Stimulated activated naive B cell treated with anti-CD40 and anti-IgM and Interleukin-4, amounts not matched to agents 10 μg/mL and 1 μg/mL and 100 μg/mL, for 72 hours (primary cell): ENCODE measurements around the gene PROCR.
"Not testable (repeated sequence)": the region's sequence is repeated elsewhere in the genome, so short reads cannot be mapped to it uniquely, and the experiment has no call there.

Source experiments
- ATAC-seq, 2 donors: fragments of 150-1000 bp; cut with Tn5 transposase; replicated peaks; 2 replicates each; pipeline ENCODE4 v1.10.0; 2021; ENCODE audit warnings: moderate library complexity in 1 of 2
- DNase-seq: peaks from one replicate; pipeline ENCODE4 v3.0.0; 2021
- H3K27ac Mint-ChIP-seq: one replicate; pipeline ENCODE4 v1.8.0; 2022; ENCODE audit warnings: mild to moderate bottlenecking, mixed read lengths
- H3K27me3 Mint-ChIP-seq, 2 donors: one replicate each; pipeline ENCODE4 v1.8.0; 2022; ENCODE audit warnings: mixed read lengths in 2 of 2
- H3K36me3 Mint-ChIP-seq, 2 donors: one replicate each; pipeline ENCODE4 v1.8.0; 2022; ENCODE audit warnings: mixed read lengths in 2 of 2, mild to moderate bottlenecking in 1 of 2
- H3K4me1 Mint-ChIP-seq, 2 donors: one replicate each; pipeline ENCODE4 v1.8.0; 2022; ENCODE audit warnings: mixed read lengths in 2 of 2, mild to moderate bottlenecking in 1 of 2
- H3K4me3 Mint-ChIP-seq, 2 donors: one replicate each; pipeline ENCODE4 v1.8.0; 2022; ENCODE audit warnings: mild to moderate bottlenecking in 2 of 2, mixed read lengths in 2 of 2, moderate library complexity in 1 of 2
- H3K9me3 Mint-ChIP-seq, 2 donors: one replicate each; pipeline ENCODE4 v1.8.0; 2022; ENCODE audit warnings: mixed read lengths in 2 of 2, mild to moderate bottlenecking in 1 of 2

The PROCR gene

GRCh38 chr20:35192118-35192872, 20.4 kb downstream of the PROCR start:
- Mint-ChIP-seq H3K4me3 (no peak overlapping the region), H3K4me1 (no peaks in the 10 kb centered on the region), H3K36me3 (peaks cover 13 to 24% of the 10 kb centered on the region in 2 donors), H3K27ac (no peak overlapping the region), H3K27me3 (no peaks in the 10 kb centered on the region), H3K9me3 (peaks cover 4 to 8% of the 10 kb centered on the region in 2 donors)
- DNase-seq, result no peak
- no peak for ATAC-seq

GRCh38 chr20:35193031-35193791, 21.3 kb downstream of the PROCR start:
- not testable (repeated sequence) for H3K4me1 Mint-ChIP-seq, ATAC-seq

GRCh38 chr20:35196313-35196712, 24.4 kb downstream of the PROCR start:
- H3K4me3 Mint-ChIP-seq, result no peak overlapping the region
- peaks cover 4 to 8% of the 10 kb centered on the region in 2 donors for H3K9me3 Mint-ChIP-seq
- no peak overlapping the region for H3K27ac Mint-ChIP-seq
- H3K4me1 Mint-ChIP-seq, result no peaks in the 10 kb centered on the region
- no peaks in the 10 kb centered on the region for H3K27me3 Mint-ChIP-seq
- H3K36me3 Mint-ChIP-seq, result peaks cover 13 to 29% of the 10 kb centered on the region in 2 donors
- no peak for ATAC-seq
- no peak for DNase-seq

More at GRCh38 chr20:35193031-35193791, 21.3 kb downstream of the PROCR start:
- not testable (repeated sequence) for H3K9me3 Mint-ChIP-seq, H3K4me3 Mint-ChIP-seq, H3K27ac Mint-ChIP-seq, DNase-seq, H3K27me3 Mint-ChIP-seq
- H3K36me3 Mint-ChIP-seq, result peaks cover 20 to 29% of the 10 kb centered on the region in 2 donors

- Mint-ChIP-seq H3K27ac (no peak overlapping the region), H3K36me3 (peaks cover 13 to 24% of the 10 kb centered on the region in 2 donors), H3K9me3 (peaks cover 4 to 9% of the 10 kb centered on the region in 2 donors), H3K4me1 (no peaks in the 10 kb centered on the region), H3K27me3 (no peaks in the 10 kb centered on the region), H3K4me3 (no peak overlapping the region)
- DNase-seq (no peak), ATAC-seq (no peak)
Observed at GRCh38 chr20:35199740-35200139, 27.9 kb downstream of the PROCR start.

- ATAC-seq, result no peak
- no peak for DNase-seq
- no peaks in the 10 kb centered on the region for H3K4me1 Mint-ChIP-seq
- peaks cover 4 to 9% of the 10 kb centered on the region in 2 donors for H3K9me3 Mint-ChIP-seq
- no peak overlapping the region for H3K4me3 Mint-ChIP-seq
- no peak overlapping the region for H3K27ac Mint-ChIP-seq
- no peaks in the 10 kb centered on the region for H3K27me3 Mint-ChIP-seq
- H3K36me3 Mint-ChIP-seq, result peaks cover 11 to 19% of the 10 kb centered on the region in 2 donors
Observed at GRCh38 chr20:35200267-35200666, 28.4 kb downstream of the PROCR start.

- not testable (repeated sequence) for H3K27ac Mint-ChIP-seq, DNase-seq, H3K4me1 Mint-ChIP-seq, ATAC-seq, H3K9me3 Mint-ChIP-seq, H3K4me3 Mint-ChIP-seq, H3K27me3 Mint-ChIP-seq
- H3K36me3 Mint-ChIP-seq, result peaks cover 10 to 18% of the 10 kb centered on the region in 2 donors
Observed at GRCh38 chr20:35201467-35201866, 29.6 kb downstream of the PROCR start.

GRCh38 chr20:35206802-35207201, 34.9 kb downstream of the PROCR start:
- no peak for ATAC-seq
- no peak for DNase-seq
- Mint-ChIP-seq H3K36me3 (peaks cover 0 to 4% of the 10 kb centered on the region in 2 donors), H3K27ac (no peak overlapping the region), H3K27me3 (no peaks in the 10 kb centered on the region), H3K4me1 (no peaks in the 10 kb centered on the region), H3K9me3 (peaks cover 0 to 1% of the 10 kb centered on the region in 2 donors), H3K4me3 (no peak overlapping the region)

- ATAC-seq (peak; percentile 90 to 91), DNase-seq (peak; percentile 43)
- H3K27me3 Mint-ChIP-seq, result no peaks in the 10 kb centered on the region
- no peak overlapping the region for H3K4me3 Mint-ChIP-seq
- no peak overlapping the region for H3K27ac Mint-ChIP-seq
- H3K9me3 Mint-ChIP-seq, result peaks cover 0 to 1% of the 10 kb centered on the region in 2 donors
- peaks cover 0 to 4% of the 10 kb centered on the region in 2 donors for H3K36me3 Mint-ChIP-seq
- no peaks in the 10 kb centered on the region for H3K4me1 Mint-ChIP-seq
Observed at GRCh38 chr20:35207950-35208611, 36.2 kb downstream of the PROCR start.

- H3K9me3 Mint-ChIP-seq, result no peaks in the 10 kb centered on the region
- H3K36me3 Mint-ChIP-seq, result peaks cover 12 to 15% of the 10 kb centered on the region in 2 donors
Observed at GRCh38 chr20:35215066-35215956, 43.4 kb downstream of the PROCR start.

GRCh38 chr20:35216541-35216940, 44.7 kb downstream of the PROCR start:
- Mint-ChIP-seq H3K4me1 (no peaks in the 10 kb centered on the region), H3K4me3 (no peak overlapping the region), H3K27ac (no peak overlapping the region), H3K27me3 (no peaks in the 10 kb centered on the region), H3K36me3 (peaks cover 12 to 15% of the 10 kb centered on the region in 2 donors), H3K9me3 (no peaks in the 10 kb centered on the region)
- no peak for ATAC-seq
- DNase-seq, result no peak

More at GRCh38 chr20:35215066-35215956, 43.4 kb downstream of the PROCR start:
- Mint-ChIP-seq H3K4me3 (no peak overlapping the region), H3K27me3 (no peaks in the 10 kb centered on the region), H3K4me1 (no peaks in the 10 kb centered on the region), H3K27ac (no peak overlapping the region)
- no peak for ATAC-seq
- no peak for DNase-seq

GRCh38 chr20:35223941-35224340, 52.1 kb downstream of the PROCR start:
- Mint-ChIP-seq H3K9me3 (peaks cover 0 to 1% of the 10 kb centered on the region in 2 donors), H3K4me1 (peaks cover 10 to 15% of the 10 kb centered on the region in 2 donors), H3K27ac (no peak overlapping the region), H3K4me3 (no peak overlapping the region), H3K36me3 (peaks cover 8 to 9% of the 10 kb centered on the region in 2 donors), H3K27me3 (peaks cover 20 to 37% of the 10 kb centered on the region in 2 donors)
- no peak for ATAC-seq
- DNase-seq, result no peak

- Mint-ChIP-seq H3K27ac (no peak overlapping the region), H3K36me3 (peaks cover 9 to 11% of the 10 kb centered on the region in 2 donors), H3K9me3 (peaks cover 0 to 1% of the 10 kb centered on the region in 2 donors), H3K4me3 (no peak overlapping the region), H3K4me1 (peaks cover 10 to 15% of the 10 kb centered on the region in 2 donors), H3K27me3 (peaks cover 23 to 43% of the 10 kb centered on the region in 2 donors)
- DNase-seq, result no peak
- no peak for ATAC-seq
Observed at GRCh38 chr20:35224536-35224935, 52.7 kb downstream of the PROCR start.

- DNase-seq, result no peak
- Mint-ChIP-seq H3K4me3 (peak overlapping the region; percentile 62 to 74), H3K36me3 (peaks cover 11 to 12% of the 10 kb centered on the region in 2 donors), H3K27ac (no peak overlapping the region), H3K4me1 (peaks cover 10 to 15% of the 10 kb centered on the region in 2 donors), H3K9me3 (peaks cover 0 to 1% of the 10 kb centered on the region in 2 donors), H3K27me3 (peaks cover 23 to 48% of the 10 kb centered on the region in 2 donors)
- ATAC-seq, result no peak
Observed at GRCh38 chr20:35225319-35226125, 53.6 kb downstream of the PROCR start.
